HG03175 (cell line): ENCODE data around the gene SF3B3.
A peak's percentile ranks its signal among the peaks of the same experiment; 100 is the strongest.
"Not testable (repeated sequence)": the region's sequence is repeated elsewhere in the genome, so short reads cannot be mapped to it uniquely, and the experiment has no call there.

Source experiments
- ATAC-seq: cut with Tn5 transposase; IDR thresholded peaks from one replicate; pipeline ENCODE4 v1.9.1; 2021; ENCODE audit warnings: mild to moderate bottlenecking, moderate library complexity; ENCODE audit not compliant: unreplicated experiment

SF3B3 gene

DNA sequence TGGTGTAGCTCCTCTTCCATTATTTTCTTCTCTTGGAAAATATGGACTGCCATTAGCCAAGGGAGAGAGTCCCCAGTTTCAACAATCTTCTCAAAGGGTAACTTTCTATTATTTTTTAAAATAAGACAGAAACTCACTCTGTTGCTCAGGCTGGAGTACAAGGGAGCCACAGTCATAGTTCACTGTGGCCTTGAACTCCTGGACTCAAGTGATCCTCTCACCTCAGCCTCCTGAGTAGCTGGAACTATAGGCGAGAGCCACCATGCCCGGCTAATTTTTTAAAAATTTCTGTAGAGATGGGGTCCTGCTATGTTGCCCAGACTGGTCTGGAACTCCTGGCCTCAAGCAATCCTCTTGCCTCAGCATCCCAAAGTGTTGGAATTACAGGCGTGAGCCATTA lies 13.4 kb upstream of the SF3B3 start:
- no peak for ATAC-seq

DNA sequence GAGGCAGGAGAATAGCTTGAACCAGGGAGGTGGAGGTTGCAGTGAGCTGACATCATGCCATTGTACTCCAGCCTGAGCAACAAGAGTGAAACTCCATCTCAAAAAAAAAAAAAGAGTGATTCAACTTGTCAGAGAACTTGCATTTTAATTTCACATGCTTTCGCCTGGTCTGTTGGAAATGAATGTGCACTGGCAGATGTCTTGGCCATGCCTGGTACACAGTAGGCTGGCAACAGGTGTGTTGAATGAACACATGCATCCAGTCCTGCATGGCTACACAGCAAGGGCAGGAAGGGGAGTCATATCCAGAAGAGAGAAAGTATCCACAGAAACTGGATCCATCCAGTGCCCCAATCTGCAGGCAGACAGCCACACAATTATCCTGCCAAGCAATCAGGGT lies 11.8 kb upstream of the SF3B3 start:
- no peak for ATAC-seq

DNA sequence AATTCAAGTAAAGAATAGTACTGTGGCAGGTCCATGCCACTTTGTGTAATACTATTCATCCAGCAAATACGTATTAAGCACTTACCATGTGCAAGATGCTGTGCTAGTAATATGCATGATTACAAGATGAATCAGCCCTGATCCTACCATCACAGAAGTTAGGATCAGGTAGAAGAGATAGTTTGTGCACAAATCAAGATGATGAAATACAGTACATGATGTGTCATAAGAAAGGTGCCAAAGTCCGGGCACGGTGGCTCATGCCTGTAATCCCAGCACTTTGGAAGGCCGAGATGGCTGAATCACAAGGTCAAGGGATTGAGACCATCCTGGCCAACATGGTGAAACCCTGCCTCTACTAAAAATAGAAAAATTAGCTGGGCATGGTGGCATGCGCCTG lies 11.2 kb upstream of the SF3B3 start:
- ATAC-seq = no peak

DNA sequence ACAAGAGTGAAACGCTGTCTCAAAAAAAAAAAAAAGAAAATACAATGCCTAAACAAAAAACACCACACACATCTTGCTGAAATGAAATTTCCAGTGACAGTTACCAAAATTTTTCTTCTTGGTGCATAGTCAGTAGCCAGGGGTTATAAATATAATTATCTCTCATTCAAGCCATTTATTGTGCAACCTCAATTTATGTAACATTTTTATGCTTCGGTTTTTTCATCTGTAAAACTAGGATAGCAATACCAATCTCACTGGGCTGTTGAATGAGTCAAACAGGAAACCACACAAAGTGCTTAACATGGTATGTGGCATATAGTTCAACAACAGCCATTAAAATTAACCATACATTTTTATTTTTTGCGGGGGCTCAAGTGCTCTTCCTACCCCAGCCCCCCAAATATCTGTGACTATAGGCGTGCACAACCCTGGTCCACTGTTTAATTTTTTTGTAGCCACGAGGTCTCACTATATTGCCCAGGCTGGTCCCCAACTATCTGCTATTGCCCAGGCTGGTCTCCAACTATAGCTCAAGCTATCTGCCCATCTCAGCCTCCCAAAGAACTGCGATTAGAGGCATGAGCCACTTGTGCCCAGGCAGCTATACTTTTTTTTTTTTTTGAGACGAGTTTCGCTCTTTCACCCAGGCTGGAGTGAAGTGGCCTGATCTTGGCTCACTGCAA lies 2.9 kb upstream of the SF3B3 start:
- ATAC-seq = peak; percentile 29

DNA sequence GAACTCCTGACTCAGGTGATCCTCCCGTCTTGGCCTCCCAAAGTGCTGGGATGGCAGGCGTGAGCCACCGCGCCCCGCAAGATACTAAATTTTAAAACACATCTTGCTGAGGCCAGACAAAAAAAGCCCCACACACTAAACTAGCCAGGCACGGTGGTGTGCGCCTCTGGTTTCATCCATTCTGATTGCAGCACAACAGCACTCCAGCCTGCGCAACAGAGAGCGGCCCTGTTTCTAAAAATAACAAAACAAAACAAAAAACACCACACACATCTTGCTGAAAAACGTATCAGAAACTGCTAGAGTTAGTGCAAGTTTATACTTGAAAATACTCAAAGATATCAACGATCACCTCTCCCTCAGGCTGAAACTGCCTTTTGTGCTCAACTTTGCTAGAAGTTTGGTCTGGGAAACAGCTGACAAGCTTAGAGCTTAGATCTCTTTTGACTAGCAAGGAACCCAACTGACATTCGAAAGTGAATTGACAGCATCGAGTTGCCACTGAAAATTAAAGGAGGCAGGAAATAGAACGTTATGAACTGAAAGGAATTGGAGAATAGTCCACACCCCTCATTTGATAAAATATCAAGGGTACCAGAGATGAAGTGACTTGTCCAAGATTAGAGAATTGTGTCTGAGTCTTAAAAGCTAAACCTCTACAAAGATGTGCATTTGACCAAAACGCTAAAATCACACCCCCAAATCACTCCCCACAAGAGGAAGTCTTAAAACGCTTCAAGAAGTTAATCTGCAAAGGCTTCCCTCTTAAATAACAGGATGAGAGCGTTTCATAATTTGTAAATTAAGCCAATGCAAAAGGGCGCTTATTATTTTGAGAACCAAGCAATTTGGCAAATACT lies 1.2 kb upstream of the SF3B3 start:
- ATAC-seq = no peak

DNA sequence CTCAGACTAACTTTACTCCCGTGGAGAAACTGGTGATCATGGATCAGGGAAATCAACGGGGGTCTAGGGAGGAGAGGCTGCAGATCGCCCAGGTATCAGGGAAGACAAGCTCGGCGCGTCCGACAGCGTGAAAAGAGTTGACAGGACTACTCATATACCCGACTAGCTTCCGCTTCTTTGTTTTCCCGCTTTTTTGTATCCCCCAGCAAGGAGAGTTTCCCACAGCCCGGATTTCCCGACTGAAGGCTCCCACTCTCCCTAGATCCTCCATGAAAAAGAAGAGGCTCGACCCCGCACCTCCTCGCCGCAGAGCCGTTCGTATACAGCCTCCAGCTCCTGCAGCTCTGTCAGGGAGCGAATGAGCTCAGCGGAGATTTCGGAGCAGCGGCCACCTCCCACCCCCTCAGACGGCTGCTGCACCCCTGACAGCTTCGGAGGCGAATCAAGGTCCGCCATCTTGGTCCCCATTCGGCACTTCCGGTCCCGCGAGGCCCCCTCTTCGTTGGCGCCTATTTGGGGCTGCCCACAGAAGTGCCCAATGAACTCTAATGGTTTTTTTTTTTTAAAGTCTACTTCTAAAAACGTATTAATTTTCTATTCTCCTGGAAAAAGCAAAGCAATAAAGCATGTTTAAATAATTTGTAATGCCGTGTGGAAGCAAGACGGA lies 407 bp upstream of the SF3B3 start, which contains the start of gene COG4:
Gene COG4 (minus strand): TSS at position 479 of the 667 bp plus-strand sequence. CDS start 11 bp downstream, at position 468.
- ATAC-seq = peak; percentile 59

DNA sequence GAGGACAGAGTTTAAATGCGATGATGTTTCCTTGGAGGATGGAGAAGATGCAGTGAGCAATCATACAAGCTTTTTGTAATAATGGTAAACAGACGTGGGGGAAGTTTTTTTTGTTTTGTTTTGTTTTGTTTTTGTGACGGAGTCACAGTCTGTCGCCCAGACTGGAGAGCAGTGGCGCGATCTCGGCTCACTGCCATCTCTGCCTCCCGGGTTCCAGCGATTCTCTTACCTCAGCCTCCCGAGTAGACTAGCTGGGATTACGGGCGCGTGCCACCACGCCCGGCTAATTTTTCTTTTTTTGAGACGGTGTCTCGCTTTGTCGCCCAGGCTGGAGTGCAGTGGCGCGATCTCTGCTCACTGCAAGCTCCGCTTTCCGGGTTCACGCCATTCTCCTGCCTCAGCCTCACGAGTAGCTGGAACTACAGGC lies 796 bp downstream of the SF3B3 start:
- ATAC-seq = peak; percentile 14

DNA sequence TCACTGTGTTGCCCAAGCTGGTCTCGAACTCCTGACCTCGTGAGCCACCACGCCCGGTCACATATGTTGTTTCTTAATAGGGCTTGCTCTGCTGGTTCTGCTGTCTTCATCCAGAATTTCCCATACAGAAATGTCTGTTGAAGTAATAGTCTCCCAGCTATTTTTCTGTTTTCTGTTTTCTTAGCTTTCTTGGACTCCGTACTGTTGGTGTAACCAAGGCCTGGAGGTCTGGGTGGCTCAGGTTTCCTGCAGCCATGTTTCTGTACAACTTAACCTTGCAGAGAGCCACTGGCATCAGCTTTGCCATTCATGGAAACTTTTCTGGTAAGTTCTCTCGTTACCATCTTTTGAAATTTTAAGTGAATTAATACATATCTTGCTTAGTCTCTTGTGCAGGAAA lies 2.8 kb downstream of the SF3B3 start:
- no peak for ATAC-seq

DNA sequence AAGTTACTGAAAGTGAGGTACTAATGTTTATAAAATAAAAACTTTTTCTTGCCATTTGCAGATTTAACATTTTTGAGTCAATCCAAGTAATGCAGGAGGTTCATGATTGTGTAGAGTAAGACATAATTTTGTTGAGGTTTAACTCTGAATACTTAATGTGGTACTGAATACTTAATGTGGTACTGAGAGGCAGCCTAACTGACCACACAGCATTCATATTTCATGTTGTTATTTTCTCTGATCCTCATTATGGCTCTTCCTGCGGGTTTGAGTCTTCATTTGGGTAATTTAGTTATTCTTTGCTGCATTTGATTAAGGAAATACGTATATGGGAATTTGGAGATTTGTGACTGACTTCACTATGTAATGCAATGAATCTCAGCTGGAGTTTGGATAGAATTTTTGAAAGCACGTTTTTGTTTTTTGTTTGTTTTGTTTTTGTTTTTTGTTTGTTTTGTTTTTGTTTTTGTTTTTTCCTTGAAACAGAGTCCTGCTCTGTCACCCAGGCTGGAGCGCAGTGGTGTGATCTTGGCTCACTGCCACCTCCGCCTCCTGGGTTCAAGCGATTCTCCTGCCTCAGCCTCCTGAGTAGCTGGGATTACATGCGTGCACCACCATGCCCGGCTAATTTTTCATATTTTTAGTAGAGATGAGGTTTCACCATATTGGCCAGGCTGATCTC lies 3.8 kb downstream of the SF3B3 start:
- no peak for ATAC-seq

DNA sequence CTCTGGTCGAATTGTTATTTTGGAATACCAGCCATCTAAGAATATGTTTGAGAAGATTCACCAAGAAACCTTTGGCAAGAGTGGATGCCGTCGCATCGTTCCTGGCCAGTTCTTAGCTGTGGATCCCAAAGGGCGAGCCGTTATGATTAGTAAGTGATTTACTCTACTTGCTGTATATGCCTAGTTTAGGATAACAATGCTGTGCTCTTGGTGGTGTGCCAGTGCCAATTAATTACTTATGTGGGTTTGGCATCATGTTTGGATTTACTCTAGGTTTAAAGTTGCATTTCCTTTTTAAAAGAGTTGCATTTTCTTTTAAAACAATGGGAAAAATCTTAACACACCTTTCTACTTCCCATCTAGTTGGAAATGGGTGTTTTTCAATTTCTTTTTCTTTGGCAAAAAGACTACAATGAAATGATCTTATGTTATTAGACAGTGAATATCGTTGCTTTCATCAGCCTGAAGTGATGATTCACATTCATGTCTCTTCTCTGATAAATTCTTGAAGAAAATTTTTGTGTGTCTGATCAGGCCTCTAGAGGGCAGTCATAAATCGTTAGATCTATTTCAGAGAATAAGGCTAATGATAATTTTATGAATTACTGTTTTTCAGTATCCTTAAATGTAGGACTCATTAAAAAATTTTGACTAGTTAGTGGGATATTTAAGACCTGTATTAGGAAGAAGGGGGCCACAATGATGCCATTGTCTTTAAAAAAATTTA lies 5.6 kb downstream of the SF3B3 start:
- no peak for ATAC-seq

DNA sequence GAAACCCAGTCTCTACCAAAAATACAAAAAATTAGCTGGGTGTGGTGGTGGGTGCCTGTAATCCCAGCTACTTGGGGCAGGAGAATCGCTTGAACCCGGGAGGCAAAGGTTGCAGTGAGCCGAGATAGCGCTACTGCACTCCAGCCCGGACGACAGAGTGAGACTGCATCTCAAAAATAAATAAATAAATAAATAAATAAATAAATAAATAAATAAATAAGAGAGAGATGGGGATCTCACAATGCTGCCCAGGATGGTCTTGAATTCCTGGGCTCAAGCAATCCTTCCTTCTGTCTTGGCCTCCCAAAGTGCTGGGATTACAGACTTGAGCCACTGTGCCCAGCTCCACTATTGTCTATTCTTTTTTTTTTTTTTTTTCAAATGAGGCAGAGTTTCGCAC lies 6.3 kb downstream of the SF3B3 start:
- not testable (repeated sequence) for ATAC-seq

DNA sequence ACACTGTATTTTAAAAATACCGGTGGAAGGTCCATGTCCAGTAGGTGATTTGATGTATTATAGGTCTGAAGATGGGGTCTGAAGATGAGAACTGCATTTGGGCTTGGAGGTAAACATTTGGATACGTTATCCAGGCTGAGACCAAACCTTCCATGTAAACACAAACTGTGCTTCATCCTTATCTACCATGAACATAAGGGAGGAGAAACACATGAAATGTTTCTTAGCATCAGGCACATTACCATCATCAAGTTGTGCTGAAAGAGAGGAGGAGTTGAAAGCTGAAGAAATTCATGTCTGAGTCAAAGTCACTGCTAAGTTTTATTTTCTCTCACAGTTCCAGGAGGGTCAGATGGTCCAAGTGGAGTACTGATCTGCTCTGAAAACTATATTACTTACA lies 11.4 kb downstream of the SF3B3 start:
- ATAC-seq = no peak

DNA sequence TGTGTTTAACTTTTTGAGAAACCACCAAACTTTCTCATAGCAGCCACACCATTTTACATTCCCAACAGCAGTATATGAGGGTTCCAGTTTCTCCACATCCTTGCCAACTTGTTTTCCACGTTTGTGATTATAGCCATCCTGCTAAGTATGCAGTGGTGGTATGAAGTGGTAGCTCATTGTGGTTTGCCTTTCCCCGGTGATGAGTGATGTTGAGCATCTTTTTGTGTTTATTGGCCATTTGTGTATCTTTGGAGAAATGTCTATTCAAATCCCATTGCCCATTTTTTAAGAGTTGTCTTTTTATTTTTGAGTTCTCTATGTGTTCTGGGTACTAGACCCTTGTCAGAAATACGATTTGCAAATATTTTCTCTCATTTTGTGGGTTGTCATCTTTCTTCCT lies 17.4 kb downstream of the SF3B3 start:
- no peak for ATAC-seq

DNA sequence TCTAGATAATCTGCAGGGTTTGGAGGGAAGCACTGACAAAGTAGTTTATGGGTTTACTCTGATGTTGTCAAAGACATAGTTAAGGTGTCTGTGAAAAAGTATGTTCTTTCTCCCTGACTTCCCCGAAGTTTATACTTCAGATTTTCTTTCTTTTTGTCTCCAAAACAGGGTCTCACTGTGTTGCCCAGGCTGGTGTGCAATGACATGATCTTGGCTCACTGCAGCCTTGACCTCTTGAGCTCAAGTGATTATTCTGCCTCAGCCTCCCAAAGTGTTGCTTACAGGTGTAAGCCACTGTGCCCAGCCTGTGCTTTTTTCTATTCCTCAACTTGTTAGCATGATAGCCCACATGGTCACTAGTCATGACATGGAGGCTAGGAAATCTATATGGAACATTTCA lies 20.9 kb downstream of the SF3B3 start:
- ATAC-seq = no peak

DNA sequence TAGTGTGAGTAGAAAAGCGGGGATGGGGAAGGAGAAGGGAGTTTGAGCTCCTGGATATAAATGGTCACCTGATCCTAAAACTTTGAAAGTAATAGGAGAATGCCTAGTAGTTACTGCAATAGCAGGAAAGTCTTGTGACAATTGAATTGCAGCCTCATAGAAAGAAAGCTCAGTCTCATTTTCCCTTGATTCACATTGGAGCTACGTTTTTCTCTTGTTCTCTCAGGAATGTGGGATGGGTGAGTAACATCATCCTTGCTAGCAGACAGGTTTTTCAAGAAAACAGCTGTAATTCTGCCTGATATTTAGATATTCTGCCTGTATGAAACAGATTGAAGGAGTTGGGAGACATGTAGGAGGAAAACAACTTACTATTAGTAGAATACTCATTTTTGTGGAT lies 25.3 kb downstream of the SF3B3 start:
- no peak for ATAC-seq

DNA sequence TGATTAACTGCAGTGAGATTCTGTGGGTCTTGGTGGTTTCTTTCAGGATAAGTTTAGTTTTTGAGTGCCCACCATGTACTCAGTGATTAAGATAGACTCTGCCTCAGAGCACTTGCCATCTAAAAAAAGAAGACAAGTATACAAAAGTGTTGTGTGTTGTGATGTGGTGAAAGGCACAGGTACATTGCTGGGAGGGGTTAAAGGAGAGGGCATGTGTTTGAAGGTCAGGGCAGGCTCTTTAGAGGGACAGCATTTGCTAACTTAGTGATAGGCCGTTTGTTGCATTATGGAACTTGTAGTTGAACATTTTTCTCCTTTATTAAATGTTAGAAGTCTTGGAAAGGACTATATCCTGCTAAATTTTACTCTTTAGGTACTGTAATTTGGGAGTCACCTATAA lies 26.5 kb downstream of the SF3B3 start:
- no peak for ATAC-seq

DNA sequence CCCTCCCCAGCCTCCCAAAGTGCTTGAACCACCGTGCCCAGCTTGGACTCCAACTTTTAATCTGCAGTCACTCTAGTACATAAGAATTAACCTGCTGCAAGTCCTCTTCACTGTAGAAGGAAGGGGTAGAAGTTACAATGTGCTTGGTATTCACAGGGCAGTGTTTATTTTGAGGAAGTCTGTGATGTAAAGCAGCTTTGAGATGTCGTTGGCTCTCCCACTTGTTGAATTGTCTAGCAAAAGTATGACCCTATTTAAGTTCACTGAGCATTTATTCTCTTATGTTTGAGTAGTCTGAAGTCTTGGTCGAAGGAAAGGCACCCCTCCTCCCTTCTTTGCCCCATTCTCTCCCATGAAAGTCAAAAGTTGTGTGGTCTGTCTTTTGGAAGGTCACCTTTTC lies 28.2 kb downstream of the SF3B3 start:
- ATAC-seq = no peak

DNA sequence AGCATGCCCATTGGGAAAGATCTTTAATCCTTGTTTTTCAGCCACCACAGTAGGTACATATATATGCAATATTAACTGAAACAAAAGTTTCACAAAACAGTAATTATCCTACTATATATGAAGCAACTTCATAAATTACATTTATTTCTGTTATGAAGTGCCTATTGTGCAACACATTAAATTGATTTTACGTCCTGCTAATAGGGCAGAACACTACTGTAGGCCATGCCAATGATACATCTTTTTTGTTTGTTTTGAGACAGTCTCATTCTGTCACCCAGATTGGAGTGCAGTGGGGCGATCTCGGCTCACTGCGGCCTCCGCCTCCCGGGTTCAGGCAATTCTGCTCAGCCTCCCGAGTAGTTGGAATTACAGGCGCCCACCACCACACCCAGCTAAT lies 29.1 kb downstream of the SF3B3 start:
- ATAC-seq = no peak

DNA sequence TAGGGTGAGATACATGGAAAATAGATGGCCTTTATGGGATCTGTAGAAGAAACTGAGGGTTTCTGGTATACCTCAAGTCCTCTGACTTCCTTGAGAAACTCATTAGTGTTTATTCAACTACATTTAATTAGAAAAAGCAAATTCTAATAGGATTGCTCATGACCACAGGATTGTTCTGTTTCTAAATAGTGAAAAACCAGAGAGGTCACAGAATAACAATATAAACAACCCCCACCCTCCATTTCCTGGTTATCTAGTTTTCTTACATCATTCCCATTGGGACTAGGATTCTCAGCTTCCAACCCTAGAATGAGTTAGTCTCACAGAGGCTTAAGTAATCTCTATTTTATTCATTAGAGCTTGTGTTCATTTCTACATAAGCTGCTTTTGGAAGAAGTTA lies 30.0 kb downstream of the SF3B3 start:
- no peak for ATAC-seq

DNA sequence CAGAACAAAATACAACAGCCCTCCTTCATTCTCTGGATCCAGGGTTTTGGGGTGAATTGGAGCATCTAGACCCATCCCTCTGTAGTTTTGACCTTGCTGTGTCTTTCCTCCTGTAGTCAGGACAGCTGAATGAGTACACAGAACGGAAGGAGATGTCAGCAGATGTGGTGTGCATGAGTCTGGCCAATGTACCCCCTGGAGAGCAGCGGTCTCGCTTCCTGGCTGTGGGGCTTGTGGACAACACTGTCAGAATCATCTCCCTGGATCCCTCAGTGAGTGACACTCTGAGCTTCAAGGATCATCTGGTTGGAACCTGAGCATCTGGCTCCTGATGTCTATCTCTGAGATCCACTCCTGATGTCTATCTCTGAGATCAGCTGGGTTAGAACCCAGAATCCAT lies 32.4 kb downstream of the SF3B3 start:
- no peak for ATAC-seq

DNA sequence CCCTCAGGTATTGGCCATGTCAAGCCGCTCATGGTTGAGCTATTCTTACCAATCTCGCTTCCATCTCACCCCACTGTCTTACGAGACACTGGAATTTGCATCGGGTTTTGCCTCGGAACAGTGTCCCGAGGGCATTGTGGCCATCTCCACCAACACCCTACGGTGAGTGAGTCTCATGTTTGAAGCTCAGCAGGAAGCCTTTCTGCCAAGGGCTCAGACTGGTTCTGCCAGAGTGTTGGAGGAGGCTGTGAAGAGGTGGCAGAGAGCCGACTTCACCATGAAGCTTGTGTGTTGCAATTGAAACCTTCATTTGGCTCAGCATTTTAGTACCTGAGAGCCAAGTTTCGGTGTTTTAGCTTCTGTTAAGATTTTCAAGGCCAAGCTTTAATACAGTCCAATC lies 38.0 kb downstream of the SF3B3 start:
- ATAC-seq = no peak
